ENCODE measurements around the gene MZF1. TPM values are rescaled to one million over a fixed set of nuclear protein-coding genes. Genes with fewer than 3 reads are reported as not detected.
"Not testable (repeated sequence)": the region's sequence is repeated elsewhere in the genome, so short reads cannot be mapped to it uniquely, and the experiment has no call there.

The MZF1 gene
- total RNA-seq = 10 to 100 TPM; 19.3 to 39.2 TPM

DNA sequence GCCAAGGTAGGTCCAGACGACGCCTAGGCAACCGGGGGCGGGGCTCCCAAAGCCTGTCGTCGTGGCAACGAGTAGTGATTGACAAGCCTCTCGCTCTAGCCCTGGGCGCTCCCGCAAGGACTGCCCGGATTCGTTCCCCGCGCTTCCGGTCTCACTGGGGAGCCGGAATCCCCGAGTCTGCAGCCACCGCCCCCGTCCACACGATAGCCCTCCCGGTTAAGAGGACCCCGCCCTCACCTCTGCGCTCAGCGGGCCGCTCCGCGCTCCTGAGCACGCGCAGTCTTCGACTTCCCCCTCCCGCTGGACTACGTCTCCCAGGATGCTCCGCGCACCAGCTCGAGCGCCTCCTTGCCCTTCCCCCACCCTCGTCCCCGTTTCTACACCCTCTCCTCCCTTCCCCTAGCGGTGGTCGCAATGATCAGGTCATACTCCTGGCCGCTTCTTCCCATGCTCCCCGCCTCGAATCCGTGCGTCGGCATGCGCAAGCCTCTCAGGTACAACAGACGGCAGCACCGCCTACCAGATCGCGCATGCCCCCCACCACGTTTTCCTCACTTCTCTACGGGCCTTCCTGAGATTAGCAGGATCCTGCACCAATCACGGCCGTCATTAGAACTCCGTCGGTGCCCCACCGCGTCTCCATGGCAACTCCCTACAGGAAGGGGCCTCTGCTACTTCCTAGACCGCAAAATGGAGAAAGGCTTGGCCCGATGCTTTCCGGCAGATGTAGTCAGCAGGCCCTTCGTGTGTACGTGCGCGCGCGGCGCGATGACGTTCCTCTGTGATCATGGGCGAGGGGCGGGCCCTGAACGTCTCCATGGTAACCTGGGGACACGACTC, at the start of gene MZF1:
Gene MZF1, minus strand, starts transcription at position 518 of the 840 bp plus-strand sequence. CDS start 1,946 bp downstream, outside the sequence.
- peak within 1 kb of the TSS; percentile 64 to 91 for H3K9ac ChIP-seq (ENCODE audit: low read depth in 2 of 2, low read length in 2 of 2)
- peaks cover 5% of the 10 kb centered on the region for H3K4me1 ChIP-seq
- no peaks in the 10 kb centered on the region for H3K36me3 ChIP-seq
- intact Hi-C loops (cut with DNase I) = no loop called here
- peak within 1 kb of the TSS; percentile 93 for H3K27ac ChIP-seq
- TF ChIP-seq, protein P1, sequence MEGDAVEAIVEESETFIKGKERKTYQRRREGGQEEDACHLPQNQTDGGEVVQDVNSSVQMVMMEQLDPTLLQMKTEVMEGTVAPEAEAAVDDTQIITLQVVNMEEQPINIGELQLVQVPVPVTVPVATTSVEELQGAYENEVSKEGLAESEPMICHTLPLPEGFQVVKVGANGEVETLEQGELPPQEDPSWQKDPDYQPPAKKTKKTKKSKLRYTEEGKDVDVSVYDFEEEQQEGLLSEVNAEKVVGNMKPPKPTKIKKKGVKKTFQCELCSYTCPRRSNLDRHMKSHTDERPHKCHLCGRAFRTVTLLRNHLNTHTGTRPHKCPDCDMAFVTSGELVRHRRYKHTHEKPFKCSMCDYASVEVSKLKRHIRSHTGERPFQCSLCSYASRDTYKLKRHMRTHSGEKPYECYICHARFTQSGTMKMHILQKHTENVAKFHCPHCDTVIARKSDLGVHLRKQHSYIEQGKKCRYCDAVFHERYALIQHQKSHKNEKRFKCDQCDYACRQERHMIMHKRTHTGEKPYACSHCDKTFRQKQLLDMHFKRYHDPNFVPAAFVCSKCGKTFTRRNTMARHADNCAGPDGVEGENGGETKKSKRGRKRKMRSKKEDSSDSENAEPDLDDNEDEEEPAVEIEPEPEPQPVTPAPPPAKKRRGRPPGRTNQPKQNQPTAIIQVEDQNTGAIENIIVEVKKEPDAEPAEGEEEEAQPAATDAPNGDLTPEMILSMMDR (IDR thresholded peaks at IDR 0.05) = no peak
- peak; percentile 99 for DNase-seq
- H3K9me3 ChIP-seq = no peaks in the 10 kb centered on the region
- peak within 1 kb of the TSS; percentile 44 for H3K4me3 ChIP-seq
- no peaks in the 10 kb centered on the region for H3K27me3 ChIP-seq

DNA sequence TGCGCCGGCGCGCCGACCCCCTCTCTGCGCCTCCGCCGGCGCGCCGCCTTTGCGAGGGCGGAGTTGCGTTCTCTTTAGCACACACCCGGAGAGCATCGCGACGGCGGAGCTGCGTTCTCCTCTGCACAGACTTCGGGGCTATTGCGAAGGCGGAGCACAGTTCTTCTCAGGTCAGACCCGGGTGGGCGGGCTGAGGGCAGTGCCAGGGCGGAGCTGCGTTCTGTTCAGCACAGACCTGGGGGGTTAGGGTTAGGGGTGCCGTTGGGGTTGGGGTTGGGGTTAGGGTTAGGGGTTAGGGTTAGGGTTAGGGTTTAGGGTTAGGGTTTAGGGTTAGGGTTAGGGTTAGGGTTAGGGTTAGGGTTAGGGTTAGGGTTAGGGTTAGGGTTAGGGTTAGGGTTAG, 34.1 kb upstream of the MZF1 start:
- intact Hi-C loops (cut with DNase I) = not testable (repeated sequence)
- DNase-seq = peak; percentile 16

DNA sequence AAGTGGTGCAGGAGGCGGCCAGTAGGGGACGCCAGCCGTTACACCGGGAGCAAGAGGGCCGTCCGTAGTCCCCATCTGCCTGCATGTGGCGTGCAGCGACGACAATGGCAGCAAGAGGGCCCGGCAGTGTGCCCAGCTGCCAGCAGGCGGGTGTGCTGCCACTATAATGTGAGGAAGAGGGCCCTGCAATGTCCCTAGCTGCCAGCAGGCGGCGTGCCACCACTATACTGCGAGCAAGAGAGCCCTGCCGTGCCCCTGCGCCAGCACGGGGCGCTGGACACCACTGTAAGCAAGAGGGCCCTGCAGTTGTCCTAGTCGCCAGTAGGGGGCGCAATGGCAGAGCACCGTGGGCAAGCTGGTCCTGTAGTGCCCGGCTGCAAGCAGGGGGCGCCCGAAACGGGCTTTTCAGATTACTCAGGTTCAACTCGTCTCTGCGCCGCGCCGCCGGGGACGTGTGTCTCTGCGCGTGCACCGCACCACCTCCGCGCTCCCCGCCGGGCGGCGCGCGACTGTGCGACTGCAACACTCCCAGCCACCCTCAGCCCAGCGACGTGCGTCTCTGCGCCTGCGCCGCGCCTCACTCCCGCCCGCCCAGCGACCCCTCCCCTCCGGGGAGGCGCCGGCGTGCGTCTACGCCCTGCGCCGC, 33.2 kb upstream of the MZF1 start:
- H3K27ac ChIP-seq; H3K4me3 ChIP-seq; H3K9me3 ChIP-seq; intact Hi-C loops (cut with DNase I); H3K27me3 ChIP-seq; H3K36me3 ChIP-seq; H3K9ac ChIP-seq (ENCODE audit: low read depth in 2 of 2, low read length in 2 of 2); H3K4me1 ChIP-seq: not testable (repeated sequence)
- peak; percentile 16 for DNase-seq

More for the DNA sequence above, 34.1 kb upstream of the MZF1 start:
- not testable (repeated sequence) for H3K9me3 ChIP-seq; H3K36me3 ChIP-seq; H3K27ac ChIP-seq; H3K4me1 ChIP-seq; H3K9ac ChIP-seq (ENCODE audit: low read depth in 2 of 2, low read length in 2 of 2); H3K27me3 ChIP-seq; H3K4me3 ChIP-seq

DNA sequence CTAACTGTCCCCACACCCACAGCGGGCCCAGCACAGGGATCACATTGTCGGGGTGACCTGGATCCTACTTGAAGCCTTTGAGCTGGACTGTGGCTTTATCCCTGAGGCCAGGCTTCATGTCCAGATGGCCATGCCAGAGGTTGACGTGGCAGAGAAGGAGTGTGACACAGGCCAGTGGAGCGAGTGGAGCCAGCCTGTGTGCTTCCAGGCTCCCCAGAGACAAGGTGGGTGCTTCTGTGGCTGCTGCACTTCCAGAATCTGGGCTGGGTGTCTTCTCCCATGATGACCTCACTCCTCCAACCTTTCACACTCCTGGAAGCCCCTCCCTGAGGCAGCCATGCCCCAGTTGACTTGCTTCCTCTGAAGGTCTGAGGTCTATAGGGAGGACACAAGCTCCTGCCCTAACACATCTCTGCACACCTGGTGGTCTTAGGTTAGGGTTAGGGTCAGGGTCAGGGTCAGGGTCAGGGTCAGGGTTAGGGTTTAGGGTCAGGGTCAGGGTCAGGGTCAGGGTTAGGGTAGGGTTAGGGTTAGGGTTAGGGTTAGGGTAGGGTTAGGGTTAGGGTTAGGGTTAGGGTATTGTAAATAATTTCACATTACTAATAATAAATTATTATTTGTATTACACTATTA, 13.1 kb upstream of the MZF1 start:
- Histone ChIP-seq H3K9me3 (no peaks in the 10 kb centered on the region), H3K4me1 (no peaks in the 10 kb centered on the region), H3K4me3 (no peak overlapping the region), H3K27me3 (no peaks in the 10 kb centered on the region), H3K27ac (no peak overlapping the region), H3K36me3 (peaks cover 5% of the 10 kb centered on the region), H3K9ac (ENCODE audit: low read depth in 2 of 2, low read length in 2 of 2) (no peak overlapping the region)
- DNase-seq = no peak
- TF ChIP-seq, protein P1 (IDR thresholded peaks at IDR 0.05) = no peak
- intact Hi-C loops (cut with DNase I) = no loop called here

DNA sequence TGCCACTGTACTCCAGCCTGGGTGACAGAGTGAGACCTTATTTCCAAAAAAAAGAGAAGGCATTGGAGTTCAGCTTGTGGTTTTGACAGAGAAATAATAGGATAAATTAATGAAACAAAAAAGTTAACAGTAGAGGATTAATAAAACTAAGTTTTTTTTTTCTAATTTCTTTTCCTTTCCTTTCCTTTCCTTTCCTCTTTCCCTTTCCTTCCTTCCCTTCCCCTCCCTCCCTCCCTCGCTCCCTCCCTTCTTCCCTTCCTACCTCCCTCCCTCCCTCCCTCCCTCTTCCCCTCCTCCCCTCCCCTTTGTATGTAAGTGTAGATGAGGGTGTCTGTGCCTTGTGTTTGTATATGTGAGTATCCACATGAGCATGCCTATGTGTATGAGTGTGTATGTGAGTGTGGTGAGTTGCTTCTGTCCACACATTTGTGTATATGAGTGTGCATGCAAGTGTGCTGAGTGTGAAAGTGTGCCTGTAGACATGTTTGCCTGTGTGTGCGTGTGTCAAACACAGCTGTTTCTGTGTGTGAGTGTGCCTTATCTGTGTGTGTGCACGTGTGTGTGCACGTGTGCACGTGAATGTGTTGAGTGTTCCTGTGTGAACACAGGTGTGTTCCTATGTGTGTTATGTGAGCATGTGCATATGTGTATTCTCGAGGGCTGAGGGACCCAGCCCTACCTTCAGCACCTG, 12.5 kb upstream of the MZF1 start:
- H3K4me3 ChIP-seq = no peak overlapping the region
- no peaks in the 10 kb centered on the region for H3K27me3 ChIP-seq
- intact Hi-C loops (cut with DNase I) = no loop called here
- no peak overlapping the region for H3K27ac ChIP-seq
- no peak overlapping the region for H3K9ac ChIP-seq (ENCODE audit: low read depth in 2 of 2, low read length in 2 of 2)
- H3K36me3 ChIP-seq = peaks cover 5% of the 10 kb centered on the region
- no peaks in the 10 kb centered on the region for H3K4me1 ChIP-seq
- no peak for DNase-seq
- H3K9me3 ChIP-seq = no peaks in the 10 kb centered on the region
- TF ChIP-seq, protein P1 (IDR thresholded peaks at IDR 0.05) = no peak

Measured in colonic mucosa (tissue), 4 donors.